SKM-1 treated with dmso at 0.1 percent for 144 hours (cell line): ENCODE data around the gene FBXO11.
"Not testable (repeated sequence)": the region's sequence is repeated elsewhere in the genome, so short reads cannot be mapped to it uniquely, and the experiment has no call there.

Experiments
- DNase-seq: peaks from one replicate; lab custom pipeline; 2025; ENCODE audit not compliant: unreplicated experiment; lab: John Stamatoyannopoulos, UW

The FBXO11 gene

GRCh38 chr2:47899915-47900816, 6.1 kb downstream of the FBXO11 start:
- no peak for DNase-seq

- no peak for DNase-seq
Observed at GRCh38 chr2:47897883-47898731, 8.2 kb downstream of the FBXO11 start.

GRCh38 chr2:47897191-47897882, 9.0 kb downstream of the FBXO11 start:
- DNase-seq: not testable (repeated sequence)

GRCh38 chr2:47896450-47896968, 9.8 kb downstream of the FBXO11 start:
- DNase-seq: no peak

GRCh38 chr2:47893771-47894170, 12.5 kb downstream of the FBXO11 start:
- no peak for DNase-seq

- no peak for DNase-seq
Observed at GRCh38 chr2:47892338-47892730, 14.0 kb downstream of the FBXO11 start.

GRCh38 chr2:47891369-47892337, 14.6 kb downstream of the FBXO11 start:
- no peak for DNase-seq

GRCh38 chr2:47890711-47891368, 15.5 kb downstream of the FBXO11 start:
- DNase-seq: no peak

GRCh38 chr2:47888581-47889280, 17.6 kb downstream of the FBXO11 start:
- DNase-seq: no peak

GRCh38 chr2:47876912-47877311, 29.4 kb downstream of the FBXO11 start:
- no peak for DNase-seq

- no peak for DNase-seq
Observed at GRCh38 chr2:47872941-47873340, 33.4 kb downstream of the FBXO11 start.

GRCh38 chr2:47870641-47871540, 35.4 kb downstream of the FBXO11 start:
- no peak for DNase-seq

GRCh38 chr2:47869859-47870595, 36.3 kb downstream of the FBXO11 start:
- DNase-seq: no peak

GRCh38 chr2:47868611-47869352, 37.5 kb downstream of the FBXO11 start:
- DNase-seq: no peak

GRCh38 chr2:47867205-47867604, 39.1 kb downstream of the FBXO11 start:
- no peak for DNase-seq

- no peak for DNase-seq
Observed at GRCh38 chr2:47864566-47864965, 41.7 kb downstream of the FBXO11 start.
